Measurements from ENCODE around the gene CCDC124. TPM values are rescaled to one million over a fixed set of nuclear protein-coding genes. Genes with fewer than 3 reads are reported as not detected.
A peak's percentile ranks its signal among the peaks of the same experiment; 100 is the strongest.

CCDC124 gene
- total and polyA plus RNA-seq, 10 of the 15 experiments (the other 5 are each of a cell fraction or from before 2014, with no cell fraction given): 3.7 to 184 (median 51.8) TPM

DNA sequence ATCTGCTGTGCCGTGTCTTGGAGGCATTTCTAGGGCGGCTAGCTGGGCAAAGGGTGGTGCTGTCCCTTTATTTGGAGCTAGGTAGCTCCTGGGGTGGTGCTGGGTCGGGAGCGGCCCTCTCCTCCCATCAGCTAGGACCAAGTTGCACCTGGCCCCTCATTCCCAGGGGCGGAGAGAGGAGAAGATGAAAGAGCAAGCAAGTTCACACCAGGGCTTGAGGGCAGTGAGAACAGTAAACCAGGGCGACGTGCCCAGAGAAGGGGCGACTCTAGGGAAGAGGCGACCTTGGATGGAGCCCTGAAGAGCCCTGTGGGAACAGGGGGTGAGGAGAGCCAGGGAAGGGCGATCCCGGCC is 17.1 kb downstream of the CCDC124 start:
- Histone ChIP-seq H3K27me3 (replicated peaks in 1 of 2; ENCODE audit: control insufficient read depth in 2 of 2, insufficient read depth in 2 of 2, low read length in 1 of 2) (peaks cover 10 to 11% of the 10 kb centered on the region in 2 experiments), H3K79me2 (ENCODE audit: control insufficient read depth, insufficient read depth, low read length) (no peaks in the 10 kb centered on the region), H3K4me3 (peak overlapping the region; percentile 74; the same call in 1 of the 2 replicates), H3K9me3 (replicated peaks; ENCODE audit: control insufficient read depth, insufficient read depth, low read length) (no peaks in the 10 kb centered on the region), H2AFZ (ENCODE audit: control insufficient read depth, low read depth, low read length) (peak overlapping the region; percentile 34), H3K4me2 (ENCODE audit: control insufficient read depth, insufficient read depth) (peak overlapping the region; percentile 92), H3K27ac (ENCODE audit: control insufficient read depth, insufficient read depth) (no peak overlapping the region), H3K9ac (ENCODE audit: control insufficient read depth, insufficient read depth, low read length) (peak overlapping the region; percentile 38), H3K36me3 (ENCODE audit: control insufficient read depth in 2 of 2, insufficient read depth in 2 of 2, low read length in 1 of 2) (no peaks in the 10 kb centered on the region), H3K4me1 (ENCODE audit: control insufficient read depth, insufficient read depth, low read length) (peaks cover 45% of the 10 kb centered on the region), H4K20me1 (ENCODE audit: control insufficient read depth, insufficient read depth) (no peaks in the 10 kb centered on the region)
- in situ Hi-C loops (cut with MboI): loop anchor here (10.0 kb wide), 1 partner anchor 45 kb away; no protein-coding TSS in a partner anchor
- intact Hi-C loops (cut with micrococcal nuclease; ENCODE audit: unreplicated experiment): loop anchor here (5.0 kb wide), 1 partner anchor 222 kb away; the partner anchor contains the start of gene IFI30
- ChIA-PET RAD21 (ENCODE audit: unreplicated experiment) (interaction anchor here (0.6 to 1.9 kb wide), 3 partner anchors 45 to 90 kb away, joined by 4 to 5 read pairs (median 5); partner anchors contain the start of gene RPL18A), SMC1A (ENCODE audit: uncharacterized antibody, unreplicated experiment) (no interaction called here), CTCF (interaction anchor here (0.6 to 1.0 kb wide), 4 partner anchors 44 to 786 kb away, joined by 3 to 4 read pairs (median 3); no protein-coding TSS in a partner anchor), POLR2A (no interaction called here)
- no peak for FAIRE-seq
- 27% methylated on average over 11 of the region's 11 CpGs for WGBS (ENCODE audit: insufficient coverage, insufficient replicate concordance, low lambda C conversion rate, missing lambda C conversion rate)
- ATAC-seq: no peak
- TF ChIP-seq GATAD2B (conservative IDR thresholded peaks at IDR 0.05; ENCODE audit: low read depth) (no peak), ZNF384 (IDR thresholded peaks at IDR 0.05; ENCODE audit: borderline replicate concordance, low read depth, low read length) (no peak), IKZF2 (IDR thresholded peaks at IDR 0.05) (no peak), YY1 (IDR thresholded peaks at IDR 0.05; ENCODE audit: low read depth, low read length) (no peak), RAD21 (IDR thresholded peaks at IDR 0.05; ENCODE audit: insufficient read depth, low read depth, low read length) (no peak), SUPT20H (IDR thresholded peaks at IDR 0.05; ENCODE audit: borderline replicate concordance, control insufficient read depth, low read depth, low read length) (no peak), PAX8 (IDR thresholded peaks at IDR 0.05) (no peak), LARP7 (IDR thresholded peaks at IDR 0.05) (no peak), POLR2AphosphoS5 (IDR thresholded peaks at IDR 0.05; ENCODE audit: low read length) (no peak), ZZZ3 (IDR thresholded peaks at IDR 0.05; ENCODE audit: control insufficient read depth, insufficient read length, low read depth) (no peak), TBL1XR1 (IDR thresholded peaks at IDR 0.05; ENCODE audit: low read depth, low read length) (no peak), TCF3 (IDR thresholded peaks at IDR 0.05; ENCODE audit: borderline replicate concordance, insufficient read depth, low read depth, low read length) (no peak)
- TF ChIP-seq, protein P1, sequence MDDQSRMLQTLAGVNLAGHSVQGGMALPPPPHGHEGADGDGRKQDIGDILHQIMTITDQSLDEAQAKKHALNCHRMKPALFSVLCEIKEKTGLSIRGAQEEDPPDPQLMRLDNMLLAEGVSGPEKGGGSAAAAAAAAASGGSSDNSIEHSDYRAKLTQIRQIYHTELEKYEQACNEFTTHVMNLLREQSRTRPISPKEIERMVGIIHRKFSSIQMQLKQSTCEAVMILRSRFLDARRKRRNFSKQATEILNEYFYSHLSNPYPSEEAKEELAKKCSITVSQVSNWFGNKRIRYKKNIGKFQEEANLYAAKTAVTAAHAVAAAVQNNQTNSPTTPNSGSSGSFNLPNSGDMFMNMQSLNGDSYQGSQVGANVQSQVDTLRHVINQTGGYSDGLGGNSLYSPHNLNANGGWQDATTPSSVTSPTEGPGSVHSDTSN (IDR thresholded peaks at IDR 0.05; ENCODE audit: insufficient replicate concordance, low read depth, low read length): no peak
- TF ChIP-seq, protein P2, sequence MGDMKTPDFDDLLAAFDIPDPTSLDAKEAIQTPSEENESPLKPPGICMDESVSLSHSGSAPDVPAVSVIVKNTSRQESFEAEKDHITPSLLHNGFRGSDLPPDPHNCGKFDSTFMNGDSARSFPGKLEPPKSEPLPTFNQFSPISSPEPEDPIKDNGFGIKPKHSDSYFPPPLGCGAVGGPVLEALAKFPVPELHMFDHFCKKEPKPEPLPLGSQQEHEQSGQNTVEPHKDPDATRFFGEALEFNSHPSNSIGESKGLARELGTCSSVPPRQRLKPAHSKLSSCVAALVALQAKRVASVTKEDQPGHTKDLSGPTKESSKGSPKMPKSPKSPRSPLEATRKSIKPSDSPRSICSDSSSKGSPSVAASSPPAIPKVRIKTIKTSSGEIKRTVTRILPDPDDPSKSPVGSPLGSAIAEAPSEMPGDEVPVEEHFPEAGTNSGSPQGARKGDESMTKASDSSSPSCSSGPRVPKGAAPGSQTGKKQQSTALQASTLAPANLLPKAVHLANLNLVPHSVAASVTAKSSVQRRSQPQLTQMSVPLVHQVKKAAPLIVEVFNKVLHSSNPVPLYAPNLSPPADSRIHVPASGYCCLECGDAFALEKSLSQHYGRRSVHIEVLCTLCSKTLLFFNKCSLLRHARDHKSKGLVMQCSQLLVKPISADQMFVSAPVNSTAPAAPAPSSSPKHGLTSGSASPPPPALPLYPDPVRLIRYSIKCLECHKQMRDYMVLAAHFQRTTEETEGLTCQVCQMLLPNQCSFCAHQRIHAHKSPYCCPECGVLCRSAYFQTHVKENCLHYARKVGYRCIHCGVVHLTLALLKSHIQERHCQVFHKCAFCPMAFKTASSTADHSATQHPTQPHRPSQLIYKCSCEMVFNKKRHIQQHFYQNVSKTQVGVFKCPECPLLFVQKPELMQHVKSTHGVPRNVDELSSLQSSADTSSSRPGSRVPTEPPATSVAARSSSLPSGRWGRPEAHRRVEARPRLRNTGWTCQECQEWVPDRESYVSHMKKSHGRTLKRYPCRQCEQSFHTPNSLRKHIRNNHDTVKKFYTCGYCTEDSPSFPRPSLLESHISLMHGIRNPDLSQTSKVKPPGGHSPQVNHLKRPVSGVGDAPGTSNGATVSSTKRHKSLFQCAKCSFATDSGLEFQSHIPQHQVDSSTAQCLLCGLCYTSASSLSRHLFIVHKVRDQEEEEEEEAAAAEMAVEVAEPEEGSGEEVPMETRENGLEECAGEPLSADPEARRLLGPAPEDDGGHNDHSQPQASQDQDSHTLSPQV (IDR thresholded peaks at IDR 0.05): no peak
- TF ChIP-seq, protein P3, sequence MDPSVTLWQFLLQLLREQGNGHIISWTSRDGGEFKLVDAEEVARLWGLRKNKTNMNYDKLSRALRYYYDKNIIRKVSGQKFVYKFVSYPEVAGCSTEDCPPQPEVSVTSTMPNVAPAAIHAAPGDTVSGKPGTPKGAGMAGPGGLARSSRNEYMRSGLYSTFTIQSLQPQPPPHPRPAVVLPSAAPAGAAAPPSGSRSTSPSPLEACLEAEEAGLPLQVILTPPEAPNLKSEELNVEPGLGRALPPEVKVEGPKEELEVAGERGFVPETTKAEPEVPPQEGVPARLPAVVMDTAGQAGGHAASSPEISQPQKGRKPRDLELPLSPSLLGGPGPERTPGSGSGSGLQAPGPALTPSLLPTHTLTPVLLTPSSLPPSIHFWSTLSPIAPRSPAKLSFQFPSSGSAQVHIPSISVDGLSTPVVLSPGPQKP (IDR thresholded peaks at IDR 0.05; ENCODE audit: low read depth, low read length): no peak
- DNase-seq (ENCODE audit: low read depth, low spot score): no peak
- BruUV-seq (replicated peaks): no TSS peak
